Spleen (tissue), 7 donors: ENCODE data around the gene NUDT15.

Experiments
- CTCF ChIP-seq, 11 experiments: fragments of 200-600 bp in 7 of 11; fragments of 450-650 bp in 4 of 11; sonication (generic) in 4 of 11; IDR thresholded peaks in 8 of 11; conservative IDR thresholded peaks in 3 of 11; 1 replicate in 7 of 11; 2 replicates in 4 of 11; pipeline versions ENCODE4 v1.4.0 to v1.8.0; 2016 to 2021; ENCODE audit warnings: antibody characterized with exemption in 11 of 11, inconsistent platforms in 4 of 11, mild to moderate bottlenecking in 1 of 11
- POLR2A ChIP-seq, 3 donors: fragments of 450-650 bp; IDR thresholded peaks; one replicate each; pipeline ENCODE4 v1.5.1; 2017; ENCODE audit warnings: antibody characterized with exemption in 3 of 3, mild to moderate bottlenecking in 1 of 3
- donor health status: DM: no; HTN: no; CAD: no; lungs with moderate emphysema.
- donor health status: DM: no; HTN: no; CAD: no.
- donor health status: DM: no; HTN: no; CAD: no.

GRCh38 chr13:48012668-48013067 lies 24.9 kb upstream of the NUDT15 start:
- TF ChIP-seq CTCF (IDR thresholded peaks at IDR 0.05 in 8 of 11, conservative IDR thresholded peaks at IDR 0.05 in 3 of 11) (no peak), POLR2A (IDR thresholded peaks at IDR 0.05) (no peak)
